ENCODE measurements around the gene GSKIP. TPM values are rescaled to one million over a fixed set of nuclear protein-coding genes. Genes with fewer than 3 reads are reported as not detected.

GSKIP gene
- total RNA-seq, 1 donor from 2014 or later = 15.6 TPM

- DNase-seq (ENCODE audit: extremely low spot score, unreplicated experiment) = no peak
- no peaks in the 10 kb centered on the region for H3K9me3 Mint-ChIP-seq (ENCODE audit: unreplicated experiment)
- no peaks in the 10 kb centered on the region for H3K4me1 Mint-ChIP-seq (ENCODE audit: unreplicated experiment)
- H3K27me3 Mint-ChIP-seq (ENCODE audit: unreplicated experiment) = peaks cover 55% of the 10 kb centered on the region
- TF ChIP-seq CTCF (IDR thresholded peaks at IDR 0.05) = no peak
- no peak overlapping the region for H3K4me3 Mint-ChIP-seq (ENCODE audit: unreplicated experiment)
- H3K36me3 Mint-ChIP-seq (ENCODE audit: unreplicated experiment) = no peaks in the 10 kb centered on the region
- H3K27ac Mint-ChIP-seq (ENCODE audit: unreplicated experiment) = no peak overlapping the region
Observed at GRCh38 chr14:96434040-96434439, 70.7 kb downstream of the GSKIP start.

Other genes starting within 250 kb of the GSKIP start
- gene BDKRB2, start 158.7 kb upstream of the GSKIP start, total RNA-seq = 0.31 and 0.40 TPM in 2 replicates
- gene BDKRB1, start 107.3 kb upstream of the GSKIP start, total RNA-seq = not detected in 2 replicates
- 26.9 and 27.8 TPM in 2 replicates for gene ATG2B, start 185 bp upstream of the GSKIP start, total RNA-seq
- not detected in 2 replicates for gene AK7, start 28.6 kb downstream of the GSKIP start, total RNA-seq
- 143 and 144 TPM in 2 replicates for gene PAPOLA, start 138.9 kb downstream of the GSKIP start, total RNA-seq